ENCODE measurements around the gene CHMP2B.
"Not testable (repeated sequence)": the region's sequence is repeated elsewhere in the genome, so short reads cannot be mapped to it uniquely, and the experiment has no call there.

The CHMP2B gene

GRCh38 chr3:87229113-87229512, 2.0 kb downstream of the CHMP2B start:
- peaks cover 4% of the 10 kb centered on the region for H3K4me1 ChIP-seq

GRCh38 chr3:87233805-87234204, 6.7 kb downstream of the CHMP2B start:
- no peaks in the 10 kb centered on the region for H3K9me3 ChIP-seq
- H3K36me3 ChIP-seq, result no peaks in the 10 kb centered on the region
- no peak overlapping the region for H3K4me3 ChIP-seq (ENCODE audit: low read depth, low read length)
- no peaks in the 10 kb centered on the region for H3K4me1 ChIP-seq
- DNase-seq, result no peak
- TF ChIP-seq, protein P1, sequence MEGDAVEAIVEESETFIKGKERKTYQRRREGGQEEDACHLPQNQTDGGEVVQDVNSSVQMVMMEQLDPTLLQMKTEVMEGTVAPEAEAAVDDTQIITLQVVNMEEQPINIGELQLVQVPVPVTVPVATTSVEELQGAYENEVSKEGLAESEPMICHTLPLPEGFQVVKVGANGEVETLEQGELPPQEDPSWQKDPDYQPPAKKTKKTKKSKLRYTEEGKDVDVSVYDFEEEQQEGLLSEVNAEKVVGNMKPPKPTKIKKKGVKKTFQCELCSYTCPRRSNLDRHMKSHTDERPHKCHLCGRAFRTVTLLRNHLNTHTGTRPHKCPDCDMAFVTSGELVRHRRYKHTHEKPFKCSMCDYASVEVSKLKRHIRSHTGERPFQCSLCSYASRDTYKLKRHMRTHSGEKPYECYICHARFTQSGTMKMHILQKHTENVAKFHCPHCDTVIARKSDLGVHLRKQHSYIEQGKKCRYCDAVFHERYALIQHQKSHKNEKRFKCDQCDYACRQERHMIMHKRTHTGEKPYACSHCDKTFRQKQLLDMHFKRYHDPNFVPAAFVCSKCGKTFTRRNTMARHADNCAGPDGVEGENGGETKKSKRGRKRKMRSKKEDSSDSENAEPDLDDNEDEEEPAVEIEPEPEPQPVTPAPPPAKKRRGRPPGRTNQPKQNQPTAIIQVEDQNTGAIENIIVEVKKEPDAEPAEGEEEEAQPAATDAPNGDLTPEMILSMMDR (IDR thresholded peaks at IDR 0.05; ENCODE audit: low read depth, low read length), result no peak
- H3K27me3 ChIP-seq, result peaks cover 12% of the 10 kb centered on the region

More at GRCh38 chr3:87229113-87229512, 2.0 kb downstream of the CHMP2B start:
- Histone ChIP-seq H3K9me3 (no peaks in the 10 kb centered on the region), H3K36me3 (no peaks in the 10 kb centered on the region), H3K27me3 (peaks cover 32% of the 10 kb centered on the region), H3K4me3 (ENCODE audit: low read depth, low read length) (no peak overlapping the region)
- DNase-seq, result no peak
- TF ChIP-seq, protein P1 (IDR thresholded peaks at IDR 0.05; ENCODE audit: low read depth, low read length), result no peak

DNA sequence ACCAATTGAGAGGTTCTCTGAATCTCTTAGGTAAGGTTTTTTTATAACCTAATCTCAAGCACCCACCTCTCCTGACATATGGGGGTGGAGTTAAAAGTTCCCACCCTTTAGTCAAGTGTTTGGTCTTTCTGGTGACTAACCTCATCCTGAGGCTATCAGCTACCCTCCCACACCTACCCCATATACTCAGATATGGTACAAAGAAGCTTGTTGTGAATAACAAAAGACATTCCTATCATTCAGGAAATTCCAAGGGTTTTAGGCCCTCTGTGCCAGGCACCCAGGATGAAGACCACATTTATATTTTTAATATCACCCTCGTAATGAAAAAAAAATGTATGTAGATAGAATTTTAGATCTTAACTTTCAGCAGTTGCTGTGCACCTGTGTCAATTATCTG, 9.0 kb downstream of the CHMP2B start:
- no peak overlapping the region for H3K4me3 ChIP-seq (ENCODE audit: low read depth, low read length)

DNA sequence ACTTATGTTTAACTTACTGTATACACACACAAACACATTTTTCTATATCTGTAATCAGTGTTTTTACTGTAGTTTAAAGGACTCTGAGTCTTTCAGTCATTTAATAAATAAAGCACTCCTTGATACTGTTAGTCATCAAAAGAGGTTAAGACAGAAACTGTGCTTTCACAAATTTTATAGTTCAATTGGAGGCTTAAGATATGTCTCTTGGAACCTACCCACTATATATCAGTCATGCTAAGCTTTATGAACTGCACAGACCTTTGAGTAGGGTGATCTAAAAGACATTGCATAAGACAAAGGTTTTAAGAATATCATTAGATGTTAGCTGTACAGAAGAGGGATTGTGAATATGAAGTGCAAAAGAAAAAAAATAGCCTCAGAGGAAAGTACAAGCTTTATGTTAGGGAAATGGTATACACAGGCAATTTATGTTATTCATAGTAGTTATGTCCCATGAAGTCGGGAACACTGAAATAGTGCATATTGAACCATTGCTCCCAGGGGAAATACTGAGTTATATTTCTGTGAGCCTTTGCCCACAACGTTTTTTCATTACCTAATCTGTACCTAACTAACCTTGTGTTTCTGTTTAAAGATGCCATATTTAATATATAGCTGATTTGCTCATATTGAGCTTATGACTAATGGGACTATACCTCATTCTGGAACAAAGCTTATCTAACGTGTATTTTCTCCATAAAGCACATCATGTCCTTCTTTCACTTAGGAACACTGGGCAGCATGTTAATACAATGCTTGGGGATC, 19.7 kb downstream of the CHMP2B start:
- Histone ChIP-seq H3K4me1 (no peaks in the 10 kb centered on the region), H3K4me3 (ENCODE audit: low read depth, low read length) (no peak overlapping the region), H3K36me3 (no peaks in the 10 kb centered on the region; the same call in 1 of the 2 replicates), H3K27me3 (no peaks in the 10 kb centered on the region), H3K9me3 (no peaks in the 10 kb centered on the region)
- no peak for DNase-seq
- TF ChIP-seq, protein P1 (IDR thresholded peaks at IDR 0.05; ENCODE audit: low read depth, low read length), result no peak

More for the DNA sequence above, 9.0 kb downstream of the CHMP2B start:
- TF ChIP-seq, protein P1 (IDR thresholded peaks at IDR 0.05; ENCODE audit: low read depth, low read length), result no peak
- Histone ChIP-seq H3K27me3 (peaks cover 9% of the 10 kb centered on the region), H3K9me3 (no peaks in the 10 kb centered on the region), H3K36me3 (no peaks in the 10 kb centered on the region), H3K4me1 (no peaks in the 10 kb centered on the region)
- no peak for DNase-seq

DNA sequence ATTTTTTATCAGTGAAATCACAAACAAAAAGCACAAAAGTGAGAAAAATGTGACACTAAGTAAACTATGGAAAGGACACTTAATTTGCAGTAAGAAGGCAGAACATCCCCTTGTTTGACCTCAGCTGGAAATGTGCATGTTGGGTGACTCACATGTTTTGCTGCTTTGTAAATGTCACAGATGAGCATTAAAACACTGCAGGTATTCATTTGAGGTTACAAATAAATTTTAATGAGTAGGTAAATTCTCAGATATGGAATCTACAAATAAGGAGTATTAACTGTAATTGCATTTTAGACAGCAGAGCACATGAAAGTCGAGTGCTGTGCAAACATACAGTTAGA, 20.3 kb downstream of the CHMP2B start:
- no peaks in the 10 kb centered on the region for H3K9me3 ChIP-seq
- H3K4me1 ChIP-seq, result no peaks in the 10 kb centered on the region
- no peaks in the 10 kb centered on the region for H3K27me3 ChIP-seq
- no peaks in the 10 kb centered on the region; the same call in 1 of the 2 replicates for H3K36me3 ChIP-seq
- H3K4me3 ChIP-seq (ENCODE audit: low read depth, low read length), result no peak overlapping the region
- TF ChIP-seq, protein P1 (IDR thresholded peaks at IDR 0.05; ENCODE audit: low read depth, low read length), result no peak
- DNase-seq, result no peak

GRCh38 chr3:87248231-87248630, 21.1 kb downstream of the CHMP2B start:
- H3K36me3 ChIP-seq; H3K4me1 ChIP-seq; H3K9me3 ChIP-seq; H3K4me3 ChIP-seq (ENCODE audit: low read depth, low read length); DNase-seq; H3K27me3 ChIP-seq: not testable (repeated sequence)

All from BE2C (cell line).